ENCODE measurements around the gene CNEP1R1. TPM values are rescaled to one million over a fixed set of nuclear protein-coding genes. Genes with fewer than 3 reads are reported as not detected.

CNEP1R1 gene
- total RNA-seq, 1 experiment from 2014 or later = 18.5 TPM

DNA sequence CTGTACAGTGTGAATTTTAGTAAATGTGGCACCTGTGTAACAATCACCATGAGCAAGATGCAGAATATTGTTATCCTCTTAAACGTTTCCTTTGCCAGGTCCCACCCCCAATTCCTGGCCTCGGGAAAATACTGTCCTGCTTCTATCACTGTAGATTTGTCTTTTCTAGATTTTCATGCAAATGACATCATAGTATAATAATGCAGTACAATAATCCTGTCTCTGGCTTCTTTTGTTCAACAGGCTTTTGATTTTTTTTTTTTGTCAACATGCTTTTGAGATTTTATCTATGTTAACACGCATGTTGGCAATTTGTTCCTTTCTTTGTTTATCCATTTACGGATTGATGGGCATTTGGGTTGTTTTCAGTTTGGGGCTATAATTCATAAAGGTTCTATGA lies 20.4 kb downstream of the CNEP1R1 start:
- no CpG with 5 or more reads among the region's 4 CpGs for WGBS (ENCODE audit: extremely low coverage, insufficient read length, low lambda C conversion rate)
- Mint-ChIP-seq H3K4me1 (no peaks in the 10 kb centered on the region), H3K36me3 (ENCODE audit: insufficient read depth in 1 of 3, low read depth in 3 of 3) (no peaks in the 10 kb centered on the region), H3K27me3 (ENCODE audit: low read depth) (peaks cover 7% of the 10 kb centered on the region), H3K9me3 (no peaks in the 10 kb centered on the region), H3K27ac (no peak overlapping the region), H3K4me3 (no peak overlapping the region)
- Histone ChIP-seq H2BK15ac (ENCODE audit: low read depth, low read length) (no peak overlapping the region), H4K91ac (ENCODE audit: insufficient read length, low read depth, low read length) (no peak overlapping the region), H3T11ph (ENCODE audit: low read length) (no peak overlapping the region), H3K27ac (ENCODE audit: insufficient read length, low read depth, low read length) (no peak overlapping the region), H3K4ac (ENCODE audit: low read depth, low read length) (no peak overlapping the region), H3K79me1 (ENCODE audit: insufficient read depth, low read depth, low read length, poor library complexity, severe bottlenecking) (no peaks in the 10 kb centered on the region), H2AFZ (ENCODE audit: low read length) (no peak overlapping the region), H4K5ac (ENCODE audit: insufficient read length, low read depth, low read length) (no peak overlapping the region), H2BK20ac (ENCODE audit: low read depth, low read length, poor library complexity, severe bottlenecking) (no peak overlapping the region), H2BK5ac (ENCODE audit: insufficient read length, low read length) (no peak overlapping the region), H2BK12ac (ENCODE audit: insufficient read length, low read depth, low read length) (no peak overlapping the region), H3K23ac (ENCODE audit: insufficient read length, low read depth, low read length) (no peak overlapping the region), H3K4me1 (ENCODE audit: insufficient read depth, low read length) (peaks cover under 1% of the 10 kb centered on the region; the same call in 1 of the 2 replicates), H3K4me2 (ENCODE audit: insufficient read depth, insufficient read length, low read length) (no peak overlapping the region), H2AK5ac (ENCODE audit: insufficient read length, low read length) (no peak overlapping the region), H4K8ac (replicated peaks; ENCODE audit: insufficient read length, low read depth, low read length) (no peak overlapping the region), H3K79me2 (ENCODE audit: insufficient read depth, low read length) (no peaks in the 10 kb centered on the region), H3K9me3 (ENCODE audit: control insufficient read depth, low read depth, low read length) (no peaks in the 10 kb centered on the region), H3K9ac (ENCODE audit: extremely low read depth, insufficient read length, low read length) (no peak overlapping the region), H3K27me3 (ENCODE audit: insufficient read depth, low read length) (no peaks in the 10 kb centered on the region), H2BK120ac (ENCODE audit: low read depth, low read length, poor library complexity, severe bottlenecking) (no peak overlapping the region), H3K23me2 (ENCODE audit: insufficient read length, low read depth, low read length, poor library complexity, severe bottlenecking) (no peaks in the 10 kb centered on the region), H3K14ac (ENCODE audit: insufficient read depth, low read length) (no peak overlapping the region), H4K20me1 (ENCODE audit: control insufficient read depth, insufficient read depth, insufficient read length) (no peaks in the 10 kb centered on the region), H3K56ac (ENCODE audit: insufficient read length, low read depth, low read length) (no peak overlapping the region), H3K18ac (ENCODE audit: insufficient read length, low read depth, low read length) (no peak overlapping the region)
- TF ChIP-seq, protein P1, sequence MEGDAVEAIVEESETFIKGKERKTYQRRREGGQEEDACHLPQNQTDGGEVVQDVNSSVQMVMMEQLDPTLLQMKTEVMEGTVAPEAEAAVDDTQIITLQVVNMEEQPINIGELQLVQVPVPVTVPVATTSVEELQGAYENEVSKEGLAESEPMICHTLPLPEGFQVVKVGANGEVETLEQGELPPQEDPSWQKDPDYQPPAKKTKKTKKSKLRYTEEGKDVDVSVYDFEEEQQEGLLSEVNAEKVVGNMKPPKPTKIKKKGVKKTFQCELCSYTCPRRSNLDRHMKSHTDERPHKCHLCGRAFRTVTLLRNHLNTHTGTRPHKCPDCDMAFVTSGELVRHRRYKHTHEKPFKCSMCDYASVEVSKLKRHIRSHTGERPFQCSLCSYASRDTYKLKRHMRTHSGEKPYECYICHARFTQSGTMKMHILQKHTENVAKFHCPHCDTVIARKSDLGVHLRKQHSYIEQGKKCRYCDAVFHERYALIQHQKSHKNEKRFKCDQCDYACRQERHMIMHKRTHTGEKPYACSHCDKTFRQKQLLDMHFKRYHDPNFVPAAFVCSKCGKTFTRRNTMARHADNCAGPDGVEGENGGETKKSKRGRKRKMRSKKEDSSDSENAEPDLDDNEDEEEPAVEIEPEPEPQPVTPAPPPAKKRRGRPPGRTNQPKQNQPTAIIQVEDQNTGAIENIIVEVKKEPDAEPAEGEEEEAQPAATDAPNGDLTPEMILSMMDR (conservative IDR thresholded peaks at IDR 0.05) = no peak
- no peak for DNase-seq

Data from H9 (cell line).